ENCODE results near the gene KLK6. TPM values are rescaled to one million over a fixed set of nuclear protein-coding genes. Genes with fewer than 3 reads are reported as not detected.
"Not testable (repeated sequence)": the region's sequence is repeated elsewhere in the genome, so short reads cannot be mapped to it uniquely, and the experiment has no call there.

The KLK6 gene
- total RNA-seq, 3 donors from 2014 or later: 0.98 to 14.8 TPM; not detected in 1

- Histone ChIP-seq H3K4me3 (no peak overlapping the region), H3K9me3 (no peaks in the 10 kb centered on the region), H3K27ac (no peak overlapping the region), H3K36me3 (no peaks in the 10 kb centered on the region), H3K27me3 (no peaks in the 10 kb centered on the region), H3K4me1 (no peaks in the 10 kb centered on the region)
- intact Hi-C loops (cut with DNase I; ENCODE audit: low total_unique reads): no loop called here
- DNase-seq (ENCODE audit: low spot score in 2 of 2): no peak
- TF ChIP-seq POLR2A (IDR thresholded peaks at IDR 0.05): no peak
- no peak for TF ChIP-seq POLR2AphosphoS5 (IDR thresholded peaks at IDR 0.05)
- TF ChIP-seq CTCF (IDR thresholded peaks at IDR 0.05): no peak
These were observed 8.2 kb upstream of the KLK6 start for GRCh38 chr19:50977626-50978025.

- DNase-seq (ENCODE audit: low spot score in 2 of 2): peak in 1 of 2 donors; percentile 88
- no peaks in the 10 kb centered on the region for H3K4me1 ChIP-seq
- no peak overlapping the region for H3K4me3 ChIP-seq
- TF ChIP-seq POLR2AphosphoS5 (IDR thresholded peaks at IDR 0.05) (no peak), CTCF (IDR thresholded peaks at IDR 0.05) (no peak)
- intact Hi-C loops (cut with DNase I; ENCODE audit: low total_unique reads): no loop called here
- no peaks in the 10 kb centered on the region for H3K27me3 ChIP-seq
- H3K27ac ChIP-seq: peak overlapping the region; percentile 16 to 82
- no peaks in the 10 kb centered on the region for H3K36me3 ChIP-seq
- H3K9me3 ChIP-seq: no peaks in the 10 kb centered on the region
These were observed 6.4 kb upstream of the KLK6 start for GRCh38 chr19:50975766-50976165.

GRCh38 chr19:50974702-50975556 lies 5.5 kb upstream of the KLK6 start:
- H3K36me3 ChIP-seq: no peaks in the 10 kb centered on the region
- intact Hi-C loops (cut with DNase I; ENCODE audit: low total_unique reads): loop anchor here (5.0 kb wide), 1 partner anchor 762 kb away; no protein-coding TSS in a partner anchor
- DNase-seq (ENCODE audit: low spot score in 2 of 2): no peak
- peak overlapping the region; percentile 16 to 82 for H3K27ac ChIP-seq
- no peaks in the 10 kb centered on the region for H3K27me3 ChIP-seq
- no peaks in the 10 kb centered on the region for H3K4me1 ChIP-seq
- H3K4me3 ChIP-seq: no peak overlapping the region
- TF ChIP-seq CTCF (IDR thresholded peaks at IDR 0.05): no peak
- no peak for TF ChIP-seq POLR2A (IDR thresholded peaks at IDR 0.05)
- no peak for TF ChIP-seq POLR2AphosphoS5 (IDR thresholded peaks at IDR 0.05)
- H3K9me3 ChIP-seq: no peaks in the 10 kb centered on the region

GRCh38 chr19:50972795-50973376 lies 3.5 kb upstream of the KLK6 start:
- peaks cover 0 to 3% of the 10 kb centered on the region in 2 donors for H3K4me1 ChIP-seq
- no peaks in the 10 kb centered on the region for H3K9me3 ChIP-seq
- H3K4me3 ChIP-seq: no peak overlapping the region
- intact Hi-C loops (cut with DNase I; ENCODE audit: low total_unique reads): loop anchor here (5.0 kb wide), 1 partner anchor 764 kb away; no protein-coding TSS in a partner anchor
- no peak for TF ChIP-seq POLR2AphosphoS5 (IDR thresholded peaks at IDR 0.05)
- TF ChIP-seq CTCF (IDR thresholded peaks at IDR 0.05): no peak
- TF ChIP-seq POLR2A (IDR thresholded peaks at IDR 0.05): no peak
- DNase-seq (ENCODE audit: low spot score in 2 of 2): no peak
- H3K27ac ChIP-seq: no peak overlapping the region
- no peaks in the 10 kb centered on the region for H3K36me3 ChIP-seq
- no peaks in the 10 kb centered on the region for H3K27me3 ChIP-seq

- H3K4me1 ChIP-seq; H3K36me3 ChIP-seq; H3K27me3 ChIP-seq; H3K9me3 ChIP-seq; DNase-seq (ENCODE audit: low spot score in 2 of 2): not testable (repeated sequence)
- Histone ChIP-seq H3K27ac (peak overlapping the region; percentile 86 to 87), H3K4me3 (peak overlapping the region in 2 of 3 donors; percentile 12 to 40)
- intact Hi-C loops (cut with DNase I; ENCODE audit: low total_unique reads): loop anchor here (5.0 kb wide), 1 partner anchor 767 kb away; no protein-coding TSS in a partner anchor
These were observed 419 bp upstream of the KLK6 start for GRCh38 chr19:50969810-50970209.
